GM12891 (cell line): Measurements from ENCODE around the gene FHL1.

Experiments
- POLR2A ChIP-seq: IDR thresholded peaks from 2 replicates; pipeline ENCODE4 v1.6.1; 2011; ENCODE audit warnings: low read depth, low read length, control low read depth
- POLR2AphosphoS5 ChIP-seq: IDR thresholded peaks from 2 replicates; pipeline ENCODE4 v1.6.1; 2011; ENCODE audit warnings: low read depth, low read length, control low read depth
- SPI1 ChIP-seq: IDR thresholded peaks from 2 replicates; pipeline ENCODE4 v1.6.1; 2011; ENCODE audit warnings: low read depth, low read length, control low read depth
- TAF1 ChIP-seq: IDR thresholded peaks from 2 replicates; pipeline ENCODE4 v1.6.1; 2011; ENCODE audit warnings: low read depth, low read length, control low read depth

DNA sequence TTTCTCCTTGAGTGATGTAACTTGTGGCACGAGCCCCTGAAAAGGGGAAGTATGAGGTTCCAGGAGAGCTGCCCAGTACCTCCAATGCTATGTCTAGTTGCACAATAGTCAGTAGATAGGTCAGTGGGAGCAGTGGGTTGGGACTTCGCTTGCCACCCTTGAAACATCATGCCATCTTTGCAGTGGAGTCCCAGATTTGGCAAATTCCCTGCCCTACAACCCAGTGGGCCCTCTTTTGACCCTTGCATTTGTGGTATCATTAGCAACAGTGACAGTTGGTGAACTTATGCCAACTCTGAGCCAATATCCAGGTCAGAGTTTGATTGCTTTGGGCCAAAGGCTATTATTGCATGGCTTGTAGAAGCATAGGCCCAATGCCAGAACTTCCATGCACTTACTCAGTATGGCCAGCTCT is 12.3 kb downstream of the FHL1 start:
- no peak for TF ChIP-seq POLR2AphosphoS5
- TF ChIP-seq POLR2A = no peak
- TF ChIP-seq SPI1 = no peak
- no peak for TF ChIP-seq TAF1
